Raji (cell line): ENCODE data around the gene SPOCK1.

Experiments used
- POLR2A ChIP-seq: IDR thresholded peaks from 2 replicates; pipeline ENCODE4 v1.6.1; 2011; ENCODE audit warnings: low read depth, low read length, control low read depth; ENCODE audit not compliant: insufficient read depth

The SPOCK1 gene

GRCh38 chr5:137497396-137498290 is 1.5 kb downstream of the SPOCK1 start:
- TF ChIP-seq POLR2A, result no peak

GRCh38 chr5:137496919-137497318 is 2.2 kb downstream of the SPOCK1 start:
- no peak for TF ChIP-seq POLR2A

- no peak for TF ChIP-seq POLR2A
These were observed 6.8 kb downstream of the SPOCK1 start for GRCh38 chr5:137492331-137492730.

GRCh38 chr5:137491121-137491520 is 8.0 kb downstream of the SPOCK1 start:
- no peak for TF ChIP-seq POLR2A

- no peak for TF ChIP-seq POLR2A
These were observed 8.5 kb downstream of the SPOCK1 start for GRCh38 chr5:137490591-137490990.

GRCh38 chr5:137488974-137489373 is 10.2 kb downstream of the SPOCK1 start:
- TF ChIP-seq POLR2A, result no peak

- no peak for TF ChIP-seq POLR2A
These were observed 10.6 kb downstream of the SPOCK1 start for GRCh38 chr5:137488516-137488915.

GRCh38 chr5:137487600-137487999 is 11.5 kb downstream of the SPOCK1 start:
- no peak for TF ChIP-seq POLR2A

GRCh38 chr5:137486707-137487106 is 12.4 kb downstream of the SPOCK1 start:
- no peak for TF ChIP-seq POLR2A

GRCh38 chr5:137481596-137481995 is 17.5 kb downstream of the SPOCK1 start:
- no peak for TF ChIP-seq POLR2A

GRCh38 chr5:137478043-137478442 is 21.1 kb downstream of the SPOCK1 start:
- no peak for TF ChIP-seq POLR2A

- no peak for TF ChIP-seq POLR2A
These were observed 28.3 kb downstream of the SPOCK1 start for GRCh38 chr5:137470921-137471220.

GRCh38 chr5:137470111-137470920 is 28.8 kb downstream of the SPOCK1 start:
- TF ChIP-seq POLR2A, result no peak

- TF ChIP-seq POLR2A, result no peak
These were observed 32.2 kb downstream of the SPOCK1 start for GRCh38 chr5:137466889-137467288.

- no peak for TF ChIP-seq POLR2A
These were observed 33.2 kb downstream of the SPOCK1 start for GRCh38 chr5:137465930-137466329.
